SKM-1 treated with dmso at 0.1 percent for 144 hours (cell line): ENCODE results near the gene SLC27A3.
A peak's percentile ranks its signal among the peaks of the same experiment; 100 is the strongest.

Experiments
- DNase-seq: peaks from one replicate; lab custom pipeline; 2025; ENCODE audit not compliant: unreplicated experiment; lab: John Stamatoyannopoulos, UW

Gene SLC27A3

GRCh38 chr1:153774780-153775457, at the start of gene SLC27A3:
TSS of gene SLC27A3 (plus strand) at chr1:153775407. CDS start at chr1:153775498, 91 bp downstream.
- no peak for DNase-seq

GRCh38 chr1:153727463-153728304, 47.5 kb upstream of the SLC27A3 start, which contains the start of gene INTS3:
TSS of gene INTS3 (plus strand) at chr1:153728050. CDS start at chr1:153728635, 585 bp downstream.
- DNase-seq, result peak; percentile 100

GRCh38 chr1:153728305-153729066, 46.7 kb upstream of the SLC27A3 start:
- peak; percentile 37 for DNase-seq

GRCh38 chr1:153730468-153730988, 44.7 kb upstream of the SLC27A3 start:
- DNase-seq, result no peak

- no peak for DNase-seq
These were observed 41.2 kb upstream of the SLC27A3 start for GRCh38 chr1:153733970-153734369.

GRCh38 chr1:153734396-153735089, 40.7 kb upstream of the SLC27A3 start:
- peak; percentile 47 for DNase-seq

- DNase-seq, result no peak
These were observed 40.2 kb upstream of the SLC27A3 start for GRCh38 chr1:153735090-153735420.

- DNase-seq, result no peak
These were observed 33.2 kb upstream of the SLC27A3 start for GRCh38 chr1:153741986-153742385.

GRCh38 chr1:153742411-153743142, 32.6 kb upstream of the SLC27A3 start:
- no peak for DNase-seq

- DNase-seq, result no peak
These were observed 29.8 kb upstream of the SLC27A3 start for GRCh38 chr1:153745417-153745816.

- no peak for DNase-seq
These were observed 29.0 kb upstream of the SLC27A3 start for GRCh38 chr1:153746174-153746573.

- no peak for DNase-seq
These were observed 26.3 kb upstream of the SLC27A3 start for GRCh38 chr1:153748903-153749302.

- DNase-seq, result peak; percentile 94
These were observed 25.7 kb upstream of the SLC27A3 start for GRCh38 chr1:153749408-153750005.

GRCh38 chr1:153750026-153750995, 24.9 kb upstream of the SLC27A3 start:
- DNase-seq, result no peak

- no peak for DNase-seq
These were observed 23.1 kb upstream of the SLC27A3 start for GRCh38 chr1:153752072-153752471.

GRCh38 chr1:153752571-153753195, 22.5 kb upstream of the SLC27A3 start:
- DNase-seq, result no peak

GRCh38 chr1:153754266-153754665, 20.9 kb upstream of the SLC27A3 start:
- DNase-seq, result no peak

- no peak for DNase-seq
These were observed 14.8 kb upstream of the SLC27A3 start for GRCh38 chr1:153760440-153760839.
